ENCODE data around the gene PPIP5K1.
"Not testable (repeated sequence)": the region's sequence is repeated elsewhere in the genome, so short reads cannot be mapped to it uniquely, and the experiment has no call there.

PPIP5K1 gene

GRCh38 chr15:43589778-43590466 lies at the start of gene PPIP5K1:
Gene PPIP5K1 (minus strand): TSS chr15:43590208. CDS start chr15:43584504, 5,704 bp downstream.
- not testable (repeated sequence) for DNase-seq

GRCh38 chr15:43638464-43639204 lies 48.6 kb upstream of the PPIP5K1 start:
- DNase-seq: not testable (repeated sequence)

- DNase-seq: not testable (repeated sequence)
Measured at GRCh38 chr15:43626937-43627336, 36.9 kb upstream of the PPIP5K1 start.

GRCh38 chr15:43625106-43625505 lies 35.1 kb upstream of the PPIP5K1 start:
- no peak for DNase-seq

GRCh38 chr15:43622068-43622799 lies 32.2 kb upstream of the PPIP5K1 start:
- DNase-seq: not testable (repeated sequence)

- DNase-seq: not testable (repeated sequence)
Measured at GRCh38 chr15:43618700-43619099, 28.7 kb upstream of the PPIP5K1 start, which contains the start of gene STRC. Gene STRC (minus strand): TSS chr15:43618800. CDS start chr15:43618722, 78 bp downstream.

- not testable (repeated sequence) for DNase-seq
Measured at GRCh38 chr15:43617750-43618149, 27.7 kb upstream of the PPIP5K1 start.

- DNase-seq: not testable (repeated sequence)
Measured at GRCh38 chr15:43602233-43602632, 12.2 kb upstream of the PPIP5K1 start.

- DNase-seq: not testable (repeated sequence)
Measured at GRCh38 chr15:43600200-43600599, 10.2 kb upstream of the PPIP5K1 start.

- not testable (repeated sequence) for DNase-seq
Measured at GRCh38 chr15:43599131-43599530, 9.1 kb upstream of the PPIP5K1 start.

GRCh38 chr15:43593328-43594190 lies 3.6 kb upstream of the PPIP5K1 start, which contains the start of gene CKMT1B:
Gene CKMT1B (plus strand): TSS chr15:43594027. CDS start chr15:43594219, 192 bp downstream.
- DNase-seq: not testable (repeated sequence)

- not testable (repeated sequence) for DNase-seq
Measured at GRCh38 chr15:43592841-43593240, 2.8 kb upstream of the PPIP5K1 start.

- DNase-seq: not testable (repeated sequence)
Measured at GRCh38 chr15:43574607-43575006, 15.4 kb downstream of the PPIP5K1 start.

- not testable (repeated sequence) for DNase-seq
Measured at GRCh38 chr15:43566615-43567014, 23.4 kb downstream of the PPIP5K1 start.

GRCh38 chr15:43563793-43564192 lies 26.2 kb downstream of the PPIP5K1 start:
- DNase-seq: not testable (repeated sequence)

- not testable (repeated sequence) for DNase-seq
Measured at GRCh38 chr15:43562753-43563152, 27.3 kb downstream of the PPIP5K1 start.

- no peak for DNase-seq
Measured at GRCh38 chr15:43552986-43553385, 37.0 kb downstream of the PPIP5K1 start.

- no peak for DNase-seq
Measured at GRCh38 chr15:43552256-43552655, 37.8 kb downstream of the PPIP5K1 start.

GRCh38 chr15:43550527-43551363 lies 39.3 kb downstream of the PPIP5K1 start:
- no peak for DNase-seq

- no peak for DNase-seq
Measured at GRCh38 chr15:43547539-43547938, 42.5 kb downstream of the PPIP5K1 start.

GRCh38 chr15:43545426-43545825 lies 44.6 kb downstream of the PPIP5K1 start:
- no peak for DNase-seq

Data from activated CD4-positive, CD25-positive, alpha-beta regulatory T cell treated with anti-CD3 and anti-CD28 coated beads, Interleukin-2, amount 50 U/mL, for 72 hours (primary cell).